COLO829 (cell line): ENCODE data around the gene PNCK.

Source experiments
- DNase-seq: peaks from one replicate; pipeline ENCODE4 v3.0.0; 2012; ENCODE audit warnings: low spot score

Gene PNCK

DNA sequence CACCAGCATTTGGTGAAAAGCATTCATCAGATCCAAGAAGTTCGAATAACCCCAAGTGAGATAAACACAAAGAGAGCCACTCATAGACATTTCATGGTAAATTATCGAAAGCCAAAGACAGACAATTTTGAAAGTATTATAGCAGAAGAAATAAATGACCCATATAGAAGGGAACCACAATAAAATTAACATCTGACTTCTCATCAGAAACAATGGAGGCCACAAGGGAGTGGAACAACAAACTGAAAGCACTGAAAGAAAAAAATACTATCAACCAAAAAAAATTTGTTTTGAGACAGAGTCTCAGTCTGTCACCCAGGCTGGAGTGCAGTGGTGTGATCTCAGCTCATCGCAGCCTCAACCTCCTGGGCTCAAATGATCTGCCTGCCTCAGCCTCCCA, 14.3 kb downstream of the PNCK start:
- DNase-seq: no peak

DNA sequence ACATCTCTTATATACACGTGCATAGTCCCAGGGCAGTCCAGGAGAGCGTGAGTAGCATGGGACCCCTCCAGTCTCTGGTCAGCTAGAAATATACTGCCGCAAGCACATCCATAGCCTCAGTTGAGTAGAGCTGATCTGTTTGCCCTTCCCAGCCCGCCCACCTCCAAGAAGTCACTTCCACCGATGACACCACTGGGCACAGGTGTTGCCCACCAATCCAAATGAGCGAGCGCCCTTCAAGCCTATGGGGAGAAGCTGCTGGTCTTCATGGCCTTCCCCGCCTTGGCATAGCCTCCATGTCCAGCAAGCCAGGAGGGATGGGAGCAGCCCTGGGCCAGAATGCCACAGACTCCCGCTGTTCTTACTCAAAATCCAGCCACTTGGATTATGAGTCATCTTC, 16.5 kb downstream of the PNCK start:
- no peak for DNase-seq

DNA sequence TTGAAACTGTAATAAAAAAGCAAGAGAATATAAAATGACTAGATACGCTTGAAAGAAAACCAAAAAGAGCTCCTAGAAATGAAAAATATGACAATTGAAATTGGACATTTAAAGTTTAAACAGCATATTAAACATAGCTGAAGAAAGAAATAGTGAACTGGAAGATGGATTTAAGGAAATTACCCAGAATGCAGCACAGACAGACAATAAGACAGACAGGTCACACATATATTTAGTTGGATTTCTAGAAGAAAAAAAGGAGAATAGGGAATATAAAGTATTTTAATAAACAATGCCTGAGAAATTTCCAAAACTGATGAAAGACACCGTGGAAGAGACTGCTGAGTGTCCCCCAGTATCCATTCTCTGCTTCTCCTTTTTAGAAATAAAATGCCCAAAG, 20.1 kb downstream of the PNCK start:
- DNase-seq: no peak

DNA sequence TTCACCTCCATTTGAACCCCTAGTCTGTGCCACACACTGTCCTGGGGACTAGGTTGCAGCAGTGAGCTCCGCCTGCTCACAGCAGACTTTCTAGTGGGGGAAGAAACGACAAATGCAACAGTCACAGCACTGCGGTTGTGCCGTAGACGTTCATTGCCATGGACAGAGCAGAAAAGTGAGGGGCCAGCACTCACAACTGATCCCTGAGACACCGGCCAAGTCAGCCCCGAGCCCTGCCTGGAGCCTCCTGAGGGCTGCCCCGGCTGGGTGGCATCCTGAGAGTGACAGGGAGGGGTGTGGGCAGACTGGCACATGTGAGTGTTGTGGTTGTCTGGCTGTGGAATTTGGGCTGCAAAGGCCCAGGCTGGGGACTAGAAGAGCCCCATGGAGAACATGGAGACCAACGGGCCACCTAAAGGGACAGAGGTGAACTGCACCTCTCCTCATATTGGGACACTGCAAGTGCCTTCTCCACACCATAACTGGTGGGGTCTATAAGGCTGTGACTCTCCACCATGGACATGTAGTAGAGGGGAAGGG, 22.0 kb downstream of the PNCK start:
- no peak for DNase-seq

DNA sequence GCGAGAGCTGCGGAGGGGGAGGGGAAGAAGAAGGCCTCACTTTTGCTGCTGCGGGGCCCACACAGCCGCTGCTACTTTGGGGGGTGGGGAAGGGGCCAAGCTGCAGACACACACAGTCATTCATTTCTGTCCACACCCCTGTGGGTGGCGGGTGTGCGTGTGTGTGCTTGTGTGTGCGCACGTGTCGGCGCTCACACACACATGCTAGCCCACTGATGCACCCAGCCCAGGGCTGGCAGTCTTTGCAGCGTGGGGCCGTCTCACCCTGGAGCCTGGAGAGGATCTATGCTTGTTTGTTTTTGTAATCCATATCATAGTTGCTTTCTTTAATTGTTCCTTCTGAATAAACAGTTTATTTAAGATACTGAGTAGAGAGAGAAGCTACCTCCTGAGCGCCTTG, 22.7 kb downstream of the PNCK start:
- DNase-seq: no peak

DNA sequence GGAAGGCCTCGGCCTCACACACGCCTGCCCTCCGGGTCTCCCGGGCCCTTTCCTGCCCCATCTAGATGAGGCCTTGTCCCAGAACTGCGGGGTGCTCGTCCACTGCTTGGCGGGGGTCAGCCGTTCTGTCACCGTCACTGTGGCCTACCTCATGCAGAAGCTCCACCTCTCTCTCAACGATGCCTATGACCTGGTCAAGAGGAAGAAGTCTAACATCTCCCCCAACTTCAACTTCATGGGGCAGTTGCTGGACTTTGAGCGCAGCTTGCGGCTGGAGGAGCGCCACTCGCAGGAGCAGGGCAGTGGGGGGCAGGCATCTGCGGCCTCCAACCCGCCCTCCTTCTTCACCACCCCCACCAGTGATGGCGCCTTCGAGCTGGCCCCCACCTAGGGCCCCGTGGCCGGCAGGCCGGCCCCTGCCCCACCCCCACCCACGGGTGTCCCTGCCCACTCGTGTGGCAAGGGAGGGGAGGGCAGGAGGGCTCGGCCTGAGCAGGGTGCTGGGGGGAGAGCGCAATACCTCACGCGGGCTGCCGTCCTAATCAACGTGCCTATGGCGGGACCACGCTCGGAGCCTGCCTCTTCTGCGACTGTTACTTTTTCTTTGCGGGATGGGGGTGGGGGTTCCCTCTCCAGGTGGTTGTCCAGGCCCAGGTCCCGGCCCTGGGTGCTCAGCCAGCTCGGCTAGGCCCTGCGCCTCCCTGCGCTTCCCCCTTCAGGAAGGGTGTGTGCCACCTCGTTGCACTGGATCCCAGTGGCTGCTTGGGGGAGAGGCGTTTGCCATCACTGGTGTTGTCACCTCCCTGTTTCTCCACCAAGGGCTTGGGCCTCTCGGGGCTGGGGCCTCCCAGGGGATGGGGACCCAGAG, 23.5 kb downstream of the PNCK start:
- DNase-seq: no peak

DNA sequence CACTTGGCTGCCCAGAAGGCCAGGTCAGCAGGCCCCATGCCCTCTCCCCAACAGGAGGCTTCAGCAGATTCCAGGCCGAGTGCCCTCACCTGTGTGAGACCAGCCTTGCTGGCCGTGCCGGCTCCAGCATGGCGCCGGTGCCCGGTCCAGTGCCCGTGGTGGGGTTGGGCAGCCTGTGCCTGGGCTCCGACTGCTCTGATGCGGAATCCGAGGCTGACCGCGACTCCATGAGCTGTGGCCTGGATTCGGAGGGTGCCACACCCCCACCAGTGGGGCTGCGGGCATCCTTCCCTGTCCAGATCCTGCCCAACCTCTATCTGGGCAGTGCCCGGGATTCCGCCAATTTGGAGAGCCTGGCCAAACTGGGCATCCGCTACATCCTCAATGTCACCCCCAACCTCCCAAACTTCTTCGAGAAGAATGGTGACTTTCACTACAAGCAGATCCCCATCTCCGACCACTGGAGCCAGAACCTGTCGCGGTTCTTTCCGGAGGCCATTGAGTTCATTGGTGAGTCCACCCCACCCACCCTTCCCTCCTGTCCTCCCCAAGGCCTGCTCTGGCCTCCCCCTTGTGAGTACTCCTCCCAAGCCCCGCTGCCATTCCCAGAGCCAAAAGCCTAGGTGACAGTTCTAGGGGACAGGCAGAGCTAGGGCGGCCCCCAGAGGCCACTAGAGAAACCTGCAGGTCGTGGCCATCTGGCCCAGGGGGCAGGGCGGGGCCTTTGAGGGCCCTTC, 24.3 kb downstream of the PNCK start:
- peak; percentile 57 for DNase-seq

DNA sequence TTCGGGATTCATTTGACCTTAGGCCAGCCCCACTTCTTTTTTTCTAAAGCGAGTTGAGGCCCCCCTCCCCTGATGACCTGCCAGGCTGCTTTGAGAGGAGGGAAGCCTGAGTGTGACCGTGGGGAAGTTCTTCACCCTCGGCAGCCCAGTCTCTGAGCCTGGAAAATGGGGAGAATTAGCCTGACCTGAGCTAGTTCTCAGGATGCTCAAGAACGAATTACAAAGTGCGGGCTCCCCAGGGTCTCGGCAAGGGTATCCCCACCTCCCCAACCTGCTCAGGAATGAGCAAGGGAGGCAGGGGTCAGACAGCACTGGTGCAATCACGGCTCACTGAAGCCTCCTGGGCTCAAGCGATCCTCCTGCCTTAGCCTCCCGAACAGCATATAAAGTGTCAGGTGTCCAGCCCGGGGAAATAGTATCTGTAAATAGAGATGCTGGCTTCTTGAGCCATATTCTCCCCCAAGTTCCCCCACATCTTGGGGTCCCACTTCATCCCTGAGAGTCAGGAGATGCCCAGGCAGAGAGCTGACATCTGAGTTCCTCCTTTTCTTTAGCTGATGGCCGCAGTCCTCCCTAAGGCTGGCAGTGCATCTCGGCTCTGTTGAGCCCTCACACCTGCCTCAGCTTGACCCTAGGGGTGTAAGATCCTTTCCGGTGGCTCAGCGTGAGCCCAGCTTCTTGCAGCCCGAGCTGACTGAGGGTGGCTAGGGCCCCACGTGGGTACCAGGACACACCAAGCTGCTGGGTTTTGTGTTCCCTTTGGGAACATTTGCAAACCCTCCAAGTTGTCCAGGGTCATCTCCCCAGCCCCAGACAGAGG, 25.0 kb downstream of the PNCK start:
- DNase-seq: no peak

DNA sequence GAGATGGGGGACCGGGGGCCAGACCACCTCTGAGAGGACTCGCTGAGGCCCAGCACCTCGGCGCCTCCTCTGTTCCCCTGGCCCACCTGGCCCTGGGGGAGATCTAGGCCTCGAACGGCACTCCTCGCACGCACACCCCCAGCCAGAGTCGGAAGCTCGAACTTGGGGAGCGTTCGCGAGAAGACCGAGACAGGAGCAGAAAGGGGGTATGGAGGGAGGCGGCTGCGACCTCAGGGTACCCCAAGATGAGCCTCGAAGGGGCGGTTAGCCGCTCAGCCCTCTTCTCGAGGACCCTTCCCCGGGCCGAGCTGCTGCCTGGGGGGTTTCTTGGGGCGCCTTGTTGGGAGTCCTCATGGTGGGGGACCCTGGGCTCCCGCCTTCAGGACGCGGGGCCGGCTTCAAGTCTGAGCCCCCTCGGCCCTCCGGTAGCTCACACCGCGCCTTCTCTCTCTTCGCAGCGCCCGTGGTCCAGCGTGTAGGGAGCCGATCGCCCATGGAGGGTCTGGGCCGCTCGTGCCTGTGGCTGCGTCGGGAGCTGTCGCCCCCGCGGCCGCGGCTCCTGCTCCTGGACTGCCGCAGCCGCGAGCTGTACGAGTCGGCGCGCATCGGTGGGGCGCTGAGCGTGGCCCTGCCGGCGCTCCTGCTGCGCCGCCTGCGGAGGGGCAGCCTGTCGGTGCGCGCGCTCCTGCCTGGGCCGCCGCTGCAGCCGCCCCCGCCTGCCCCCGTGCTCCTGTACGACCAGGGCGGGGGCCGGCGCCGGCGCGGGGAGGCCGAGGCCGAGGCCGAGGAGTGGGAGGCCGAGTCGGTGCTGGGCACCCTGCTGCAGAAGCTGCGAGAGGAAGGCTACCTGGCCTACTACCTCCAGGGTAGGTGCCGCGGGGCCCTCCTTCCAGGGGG, 25.9 kb downstream of the PNCK start:
- DNase-seq: no peak

DNA sequence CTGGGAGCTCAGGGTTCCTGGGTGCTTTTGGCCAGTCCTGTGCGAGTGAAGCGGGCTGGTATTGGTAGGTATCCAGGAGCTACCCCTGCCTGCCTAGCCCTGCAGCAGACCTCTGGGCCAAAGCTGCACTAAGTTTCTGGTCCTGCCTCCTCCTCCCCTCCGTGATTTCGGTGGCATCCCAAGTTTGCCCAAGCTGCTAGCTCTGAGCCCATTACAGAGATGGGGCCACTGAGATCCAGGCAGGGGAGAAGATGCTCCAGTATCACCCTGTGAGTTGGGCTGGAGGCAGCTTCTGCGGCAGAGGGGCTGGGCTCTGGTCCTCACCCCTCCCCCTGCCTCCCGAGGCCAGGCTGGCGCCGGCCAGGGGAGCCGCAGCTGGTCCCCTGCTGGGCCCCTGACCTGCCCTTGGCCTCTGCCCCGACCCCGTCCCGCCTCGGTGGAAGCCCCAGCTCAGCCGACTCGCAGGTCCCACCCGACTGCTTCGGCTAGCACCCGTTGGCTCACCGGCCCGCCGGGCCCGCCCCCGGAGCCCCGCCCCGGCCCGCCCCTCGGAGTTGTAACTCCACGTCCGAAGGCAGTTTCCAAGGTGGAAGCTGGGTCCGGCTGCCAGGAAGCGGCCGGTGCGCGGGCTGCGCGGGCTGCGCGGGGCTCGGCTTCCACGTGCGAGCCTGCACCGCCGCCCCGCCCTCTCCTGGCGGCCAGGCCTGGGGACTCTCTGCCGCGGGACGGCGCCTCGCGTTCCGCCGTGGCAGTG, 26.8 kb downstream of the PNCK start, which contains the start of gene DUSP9:
DUSP9 (plus strand) TSS at position 584 of the 754 bp plus-strand sequence. CDS start 751 bp downstream, outside the sequence.
- DNase-seq: no peak

DNA sequence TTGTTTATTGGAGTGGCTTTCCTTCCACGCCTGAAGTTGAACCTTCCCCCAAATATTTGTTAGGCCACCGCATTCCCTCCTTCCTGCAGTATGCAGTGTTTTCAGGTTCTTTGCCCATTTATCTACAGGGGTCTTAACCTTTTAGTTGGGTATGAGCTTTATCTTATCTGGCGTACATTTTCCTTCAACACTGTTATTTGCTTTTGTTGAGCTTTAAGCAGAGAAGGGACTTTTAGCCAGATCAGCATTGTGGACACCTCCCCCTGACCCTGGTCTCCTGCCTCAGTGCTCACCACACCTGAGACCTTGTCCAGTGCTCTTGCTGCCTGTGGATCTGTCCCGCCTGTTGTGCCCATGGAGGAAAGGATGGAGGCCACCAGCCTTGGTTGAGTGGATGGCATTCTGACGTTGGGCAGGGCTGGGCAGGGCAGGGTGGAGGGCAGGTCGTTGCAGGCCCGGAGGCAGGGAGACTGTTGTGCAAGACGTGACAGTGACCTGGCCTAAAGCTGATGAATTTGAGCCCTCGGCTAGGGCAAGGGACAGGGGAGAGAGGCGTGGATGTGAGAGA, 27.6 kb downstream of the PNCK start:
- DNase-seq: no peak

DNA sequence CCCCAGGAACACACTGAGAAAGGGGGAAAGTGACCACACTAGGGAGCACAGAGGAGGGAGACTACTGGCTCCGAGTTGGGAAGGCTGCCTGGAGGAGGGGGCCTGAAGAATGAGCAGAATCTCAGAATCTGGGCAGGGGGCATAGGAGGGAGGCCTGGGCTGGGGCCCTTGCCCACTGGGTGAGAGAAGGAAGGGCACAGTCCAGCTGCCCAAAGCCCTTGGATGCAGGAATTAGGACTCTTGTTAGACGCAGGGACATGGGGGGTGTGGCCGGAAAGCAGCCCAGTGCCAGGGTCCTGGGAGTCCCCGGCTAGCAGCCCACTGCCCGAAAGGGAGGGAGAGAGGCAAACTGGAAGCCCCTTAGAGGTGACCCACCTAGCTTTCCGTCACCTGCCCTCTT, 28.5 kb downstream of the PNCK start:
- DNase-seq: no peak

DNA sequence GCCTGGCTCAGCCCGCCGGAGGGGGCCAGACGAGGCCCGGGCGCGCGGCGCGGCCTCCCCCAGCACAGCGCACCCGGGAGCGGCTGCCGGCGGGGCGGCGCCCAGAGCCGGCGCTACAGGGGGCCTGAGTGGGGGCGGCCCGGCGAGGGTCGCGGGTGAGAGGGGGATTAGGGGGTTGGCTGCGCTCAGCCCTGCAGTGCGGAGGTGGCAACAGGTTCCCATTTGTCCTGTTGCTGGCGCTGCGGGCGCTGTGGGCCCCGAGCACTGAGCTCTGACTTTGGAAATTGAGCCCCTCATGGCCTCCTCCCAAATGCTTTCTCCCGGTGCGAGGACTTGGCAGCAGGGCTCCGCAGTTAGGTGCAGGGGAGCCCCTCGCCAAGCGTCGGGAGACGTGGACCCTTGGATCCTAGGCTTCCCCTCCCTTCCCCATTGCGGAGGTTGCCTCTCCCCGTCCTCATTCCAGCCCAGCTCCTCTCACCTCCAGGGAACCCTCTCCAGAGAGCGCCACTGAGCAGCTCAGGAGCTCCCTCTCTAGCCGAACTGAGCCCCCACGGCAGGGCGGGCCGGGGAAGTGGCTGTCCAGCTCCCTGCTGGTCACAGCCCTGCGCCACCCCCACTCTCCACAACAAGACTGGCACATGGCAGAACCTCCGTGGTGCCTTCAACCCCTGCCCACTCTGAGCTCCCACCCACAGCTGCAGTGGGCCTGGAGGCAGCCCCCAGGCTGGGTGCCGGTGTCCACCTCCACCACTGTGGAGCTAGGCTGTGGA, 29.1 kb downstream of the PNCK start:
- no peak for DNase-seq

DNA sequence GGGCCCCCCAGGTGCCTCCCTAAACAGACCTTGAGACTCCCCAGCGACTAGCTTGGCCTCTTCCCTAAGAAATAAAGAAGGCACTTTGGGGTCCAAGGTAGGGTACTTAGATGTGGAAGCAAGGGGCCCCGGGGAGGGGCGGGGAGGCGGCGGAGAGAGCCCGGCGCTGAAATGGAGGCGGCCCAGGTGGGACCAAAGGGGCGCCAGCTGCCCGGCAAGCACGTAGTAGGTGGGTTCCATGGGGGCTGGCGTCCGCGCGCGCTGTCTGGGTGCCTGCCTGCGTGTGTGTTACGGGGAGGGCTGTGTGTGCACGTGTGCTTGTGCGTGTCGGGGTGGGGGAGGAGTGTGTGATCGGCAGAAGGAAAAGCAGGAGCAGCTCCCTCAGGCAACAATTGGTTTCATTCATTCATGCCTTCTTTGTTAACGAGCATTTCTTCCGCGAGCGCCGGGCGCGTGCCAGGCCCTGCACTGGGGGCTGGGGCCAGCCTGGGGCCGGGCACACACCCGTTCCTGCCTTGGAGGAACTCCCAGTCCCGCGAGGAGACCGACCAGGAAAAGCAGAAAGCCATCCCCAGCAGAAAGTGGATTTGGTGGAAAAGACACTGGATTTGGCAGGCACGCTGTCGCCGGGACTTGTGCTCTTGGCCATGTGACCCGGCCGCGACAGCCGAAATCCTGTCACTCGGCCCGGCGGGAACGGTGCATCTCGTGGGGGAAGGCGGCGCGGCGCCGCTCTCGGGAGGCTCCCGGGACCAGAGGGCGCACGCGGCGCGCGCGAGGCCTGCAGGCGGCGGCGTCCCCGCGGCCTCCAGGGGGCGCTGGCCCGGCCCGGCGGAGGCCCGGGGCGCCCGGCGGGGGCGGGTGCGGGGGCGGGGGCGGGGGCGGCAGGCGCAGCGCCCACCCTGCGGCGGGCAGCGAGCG, 29.9 kb downstream of the PNCK start:
- peak; percentile 47 for DNase-seq

DNA sequence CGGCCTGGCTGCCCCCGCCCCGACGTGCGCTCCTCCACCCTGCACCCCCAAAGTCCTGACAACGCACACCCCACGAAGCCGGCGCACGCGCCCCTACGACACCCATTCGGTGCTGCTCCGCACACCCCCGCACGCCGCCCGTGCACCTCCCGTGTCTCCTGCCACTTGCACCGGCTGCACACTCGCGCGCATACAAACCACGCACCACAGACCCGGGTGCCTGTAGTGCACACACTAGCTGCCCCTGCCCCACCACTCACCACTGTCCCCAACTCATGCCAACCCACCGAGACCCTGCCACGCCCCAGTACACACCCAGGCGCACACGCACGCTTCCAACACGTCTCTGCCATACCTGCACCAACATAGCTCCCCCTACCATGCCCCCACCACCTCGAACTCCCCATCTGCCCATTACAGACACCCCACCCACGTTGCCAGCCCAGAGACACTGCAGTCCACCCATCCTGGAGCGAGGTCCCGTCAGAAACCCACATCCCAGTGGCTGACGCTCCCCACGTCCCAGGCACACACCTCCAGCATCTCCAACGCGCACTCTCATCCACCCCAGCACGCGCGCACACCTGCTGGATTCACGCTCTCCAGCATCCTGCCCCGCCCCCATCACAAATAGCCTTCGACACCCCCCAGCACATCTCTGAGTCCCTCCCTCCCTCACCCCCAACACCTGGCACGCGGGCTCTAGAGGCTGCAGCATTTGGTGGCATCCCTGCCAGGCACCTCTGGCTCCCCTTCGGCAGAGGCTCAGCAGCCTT, 30.8 kb downstream of the PNCK start:
- no peak for DNase-seq

DNA sequence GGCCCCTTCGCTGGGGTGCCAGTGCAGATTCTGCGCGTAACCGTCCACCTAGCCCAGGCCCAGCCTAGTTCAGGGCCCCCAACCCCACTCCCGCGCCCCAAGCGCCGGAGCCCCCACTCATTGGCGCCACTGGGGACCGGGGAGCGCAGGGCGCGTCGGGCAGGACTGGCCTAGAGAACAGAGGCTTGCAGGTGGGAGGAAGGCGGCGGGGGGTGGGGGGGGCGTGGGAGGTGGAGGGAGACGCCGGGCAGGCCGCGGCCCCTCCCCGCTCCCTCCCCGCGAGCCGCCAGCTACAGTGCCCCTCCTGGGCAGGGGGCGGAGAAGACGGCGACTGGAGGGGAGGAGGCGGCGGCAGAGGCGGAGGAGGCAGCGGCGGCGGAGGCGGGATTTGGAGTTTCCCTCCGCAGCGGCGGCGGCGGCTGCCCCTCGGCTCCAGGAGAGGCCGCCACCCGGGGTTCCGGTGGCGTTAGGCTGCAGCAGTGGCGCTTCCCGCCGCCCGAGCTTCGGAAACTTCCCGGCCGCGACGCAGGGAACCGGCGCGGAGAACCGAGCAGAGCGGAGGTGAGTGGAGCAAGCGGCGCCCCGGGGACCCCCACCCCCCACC, 31.5 kb downstream of the PNCK start:
- no peak for DNase-seq

DNA sequence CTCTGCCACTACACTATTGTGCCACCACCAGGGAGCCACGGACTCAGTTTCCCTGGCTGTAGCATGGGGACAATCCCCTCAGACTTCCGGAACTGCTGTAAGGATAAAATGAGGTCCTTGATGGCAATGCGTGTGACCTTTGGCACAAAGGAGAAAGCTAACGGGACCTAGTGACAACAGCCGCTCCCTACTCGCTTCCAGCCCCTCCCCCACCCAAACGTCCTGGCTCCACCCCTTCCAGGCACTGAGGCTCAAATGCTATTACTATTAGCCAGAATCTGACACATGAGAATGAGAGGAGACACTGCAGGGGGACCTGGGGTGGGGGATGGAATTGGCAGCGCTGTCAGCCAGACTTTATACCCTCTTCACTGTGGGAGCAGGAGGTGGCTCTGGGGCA, 32.0 kb downstream of the PNCK start:
- DNase-seq: no peak
